ENCODE data around the gene TRPM2. TPM values are rescaled to one million over a fixed set of nuclear protein-coding genes. Genes with fewer than 3 reads are reported as not detected.

The TRPM2 gene
- total and polyA plus RNA-seq, 2 of the 8 experiments (the other 6 are each of a cell fraction or from before 2014, with no cell fraction given), result 0.27 to 0.28 TPM

- no peak for TF ChIP-seq CBX8 (IDR thresholded peaks at IDR 0.05; ENCODE audit: borderline replicate concordance, low read depth, low read length)
- TF ChIP-seq BACH1 (IDR thresholded peaks at IDR 0.05; ENCODE audit: low read length), result no peak
Measured at GRCh38 chr21:44334329-44335030, 18.9 kb upstream of the TRPM2 start (continued).

All from H1 (cell line).